SK-N-SH (cell line): ENCODE measurements around the gene NPW. TPM values are rescaled to one million over a fixed set of nuclear protein-coding genes. Genes with fewer than 3 reads are reported as not detected.

Experiments
- CTCF ChIA-PET: fragments of 300-600, 350-600 bp; formaldehyde crosslinking; extraction: SDS; loops from one replicate; lab custom pipeline; 2021; lab: Yijun Ruan, JAX
- POLR2A ChIA-PET: fragments of 350-600 bp; sonication (Branson Sonifier 250); formaldehyde crosslinking; extraction: SDS; loops from one replicate; lab custom pipeline; 2020; ENCODE audit warnings: antibody characterized with exemption, inconsistent platforms; lab: Yijun Ruan, JAX
- DNase-seq: peaks from one replicate; pipeline ENCODE4 v3.0.0; 2012
- H2AFZ ChIP-seq: fragments of 200-600 bp; sonication (generic); 2 replicates; pipeline ENCODE4 v1.8.1; 2016; ENCODE audit warnings: antibody characterized with exemption, mild to moderate bottlenecking, low read depth
- H3F3A ChIP-seq: fragments of 200-600 bp; sonication (generic); replicated peaks from 2 replicates; pipeline ENCODE3; 2016; ENCODE audit warnings: antibody characterized with exemption, mild to moderate bottlenecking; ENCODE audit not compliant: insufficient read depth
- H3K27ac ChIP-seq, 2 experiments: fragments of 200-500 bp in 1 of 2; fragments of 200-600 bp in 1 of 2; sonication (Bioruptor generic) in 1 of 2; sonication (generic), shearing (Covaris generic) in 1 of 2; 2 replicates each; pipeline versions ENCODE4 v1.5.1 to v1.6.1; 2014 to 2016; ENCODE audit warnings: low read depth in 2 of 2, inconsistent platforms in 1 of 2, low read length in 1 of 2, mild to moderate bottlenecking in 1 of 2, mixed read lengths in 1 of 2
- H3K27me3 ChIP-seq: fragments of 200-600 bp; sonication (generic), shearing (Covaris generic); 2 replicates; pipeline ENCODE4 v1.6.1; 2016; ENCODE audit warnings: mixed run types; ENCODE audit not compliant: insufficient read depth
- H3K36me3 ChIP-seq, 2 experiments: fragments of 200-500 bp in 1 of 2; fragments of 200-600 bp in 1 of 2; sonication (Bioruptor generic) in 1 of 2; sonication (generic) in 1 of 2; replicated peaks in 1 of 2; 2 replicates each; pipeline versions ENCODE3 to v1.5.1; 2014 to 2016; ENCODE audit warnings: low read length in 1 of 2, mild to moderate bottlenecking in 1 of 2; ENCODE audit not compliant: insufficient read depth in 2 of 2, control insufficient read depth in 1 of 2
- H3K4me1 ChIP-seq, 2 experiments: fragments of 200-500 bp in 1 of 2; fragments of 200-600 bp in 1 of 2; sonication (Bioruptor generic) in 1 of 2; sonication (generic), shearing (Covaris generic) in 1 of 2; 2 replicates each; pipeline versions ENCODE4 v1.5.1 to v1.6.1; 2014 to 2016; ENCODE audit warnings: low read depth in 1 of 2, low read length in 1 of 2, mixed run types in 1 of 2; ENCODE audit not compliant: insufficient read depth in 2 of 2, control insufficient read depth in 1 of 2
- H3K4me2 ChIP-seq: fragments of 200-600 bp; sonication (generic), shearing (Covaris generic); 2 replicates; pipeline ENCODE4 v1.6.1; 2017; ENCODE audit warnings: mixed run types
- H3K4me3 ChIP-seq, 2 experiments: fragments of 200-500 bp in 1 of 2; fragments of 200-600 bp in 1 of 2; sonication (Bioruptor generic) in 1 of 2; sonication (generic), shearing (Covaris generic) in 1 of 2; 2 replicates each; pipeline versions ENCODE4 v1.5.1 to v1.8.1; 2014 to 2016; ENCODE audit warnings: low read depth in 2 of 2, inconsistent platforms in 1 of 2, low read length in 1 of 2, mild to moderate bottlenecking in 1 of 2, mixed read lengths in 1 of 2, moderate library complexity in 1 of 2
- H3K79me2 ChIP-seq: fragments of 200-600 bp; sonication (generic); 2 replicates; pipeline ENCODE4 v1.8.1; 2017; ENCODE audit warnings: mild to moderate bottlenecking; ENCODE audit not compliant: insufficient read depth
- H3K9ac ChIP-seq: fragments of 200-600 bp; sonication (generic); 2 replicates; pipeline ENCODE4 v1.6.1; 2017; ENCODE audit warnings: mixed run types
- H3K9me2 ChIP-seq: fragments of 200-600 bp; sonication (generic); 2 replicates; pipeline ENCODE4 v1.6.1; 2017; ENCODE audit warnings: mixed run types
- H3K9me3 ChIP-seq: fragments of 200-600 bp; sonication (generic); 2 replicates; pipeline ENCODE4 v1.6.1; 2017; ENCODE audit warnings: mixed run types, mild to moderate bottlenecking, moderate library complexity
- H4K20me1 ChIP-seq: fragments of 200-600 bp; sonication (generic); 2 replicates; pipeline ENCODE4 v1.6.1; 2017; ENCODE audit warnings: mild to moderate bottlenecking, mixed run types; ENCODE audit not compliant: insufficient read depth
- EP300 ChIP-seq, 2 experiments: IDR thresholded peaks; 2 replicates each; pipeline versions ENCODE4 v1.4.0 to v1.6.1; 2012; ENCODE audit warnings: borderline replicate concordance in 1 of 2, low read depth in 1 of 2, low read length in 1 of 2
- EZH2phosphoT487 ChIP-seq: fragments of 200-600 bp; sonication (generic); IDR thresholded peaks from 2 replicates; pipeline ENCODE4 v1.6.1; 2017; ENCODE audit warnings: low read depth, mixed run types, mild to moderate bottlenecking, antibody characterized with exemption, moderate library complexity, borderline replicate concordance
- FOSL2 ChIP-seq: IDR thresholded peaks from 2 replicates; pipeline ENCODE4 v1.4.0; 2012; ENCODE audit warnings: low read depth, mild to moderate bottlenecking, moderate library complexity, borderline replicate concordance
- JUND ChIP-seq: IDR thresholded peaks from 2 replicates; pipeline ENCODE4 v1.4.0; 2012
- NRF1 ChIP-seq: IDR thresholded peaks from 2 replicates; pipeline ENCODE4 v1.6.1; 2012; ENCODE audit warnings: low read depth, mild to moderate bottlenecking, low read length
- SIN3A ChIP-seq: IDR thresholded peaks from 2 replicates; pipeline ENCODE4 v1.6.1; 2012; ENCODE audit warnings: low read depth, mild to moderate bottlenecking, low read length, moderate library complexity, borderline replicate concordance
- TAF1 ChIP-seq: IDR thresholded peaks from 2 replicates; pipeline ENCODE4 v1.6.1; 2012; ENCODE audit warnings: low read depth, mild to moderate bottlenecking, low read length, moderate library complexity, borderline replicate concordance
- TCF12 ChIP-seq: IDR thresholded peaks from 2 replicates; pipeline ENCODE4 v1.4.0; 2012
- TEAD4 ChIP-seq: IDR thresholded peaks from 2 replicates; pipeline ENCODE4 v1.4.0; 2012; ENCODE audit warnings: mild to moderate bottlenecking, borderline replicate concordance; ENCODE audit not compliant: insufficient read depth
- WGBS: methylation state at CpG from one replicate; pipeline ENCODE4 v1.1.6; 2017; ENCODE audit warnings: low lambda C conversion rate; 5-methylcytosine and 5-hydroxymethylcytosine counted together
- polyA plus RNA-seq, 3 experiments: library from polyadenylated mRNA; depleted of rRNA; stranded (reverse); fragments of >200 nt; gene quantifications; 2 replicates each; pipeline ENCODE4 v1.2.3, GENCODE V29; 2012
- TF ChIP-seq, protein P1 (sequence below): IDR thresholded peaks from 2 replicates; pipeline ENCODE4 v1.4.0; 2012; ENCODE audit warnings: low read depth, borderline replicate concordance
- TF ChIP-seq, protein P2 (sequence below): IDR thresholded peaks from 2 replicates; pipeline ENCODE4 v1.6.1; 2012; ENCODE audit warnings: mild to moderate bottlenecking, low read depth, low read length, moderate library complexity

NPW gene
- polyA plus RNA-seq, 1 of the 3 experiments (the other 2 are of a cell fraction): 1.1 TPM

DNA sequence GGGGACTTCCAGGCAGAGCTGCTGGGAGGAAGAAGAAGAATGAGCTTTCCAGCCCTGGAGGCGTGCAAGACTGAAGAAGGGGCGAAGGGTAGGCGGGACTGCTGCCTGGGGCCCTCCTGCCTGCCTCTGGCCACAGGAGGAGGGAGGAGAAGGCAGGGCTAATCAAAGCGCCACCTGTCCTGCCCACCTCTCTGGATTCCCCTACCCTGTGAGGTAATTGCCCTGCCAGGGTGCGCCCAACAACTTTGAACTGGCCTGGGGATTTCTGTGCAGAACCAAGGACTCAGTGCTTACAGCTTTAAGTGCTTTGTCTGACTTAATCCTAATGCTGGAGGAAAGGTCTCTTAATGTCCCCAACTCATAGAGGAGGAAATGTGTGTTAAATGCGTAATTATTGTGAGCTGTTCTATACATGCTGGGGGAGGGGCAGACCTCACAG, 38.2 kb upstream of the NPW start, which contains the start of gene NOXO1:
NOXO1 (minus strand) TSS at position 72 of the 439 bp plus-strand sequence. CDS start 290 bp downstream, outside the sequence.
- H3K9me3 ChIP-seq: no peaks in the 10 kb centered on the region
- ChIA-PET POLR2A (interaction anchor here (2.2 kb wide), 1 partner anchor 17 kb away, joined by 12 read pairs; the partner anchor contains the start of gene RPS2), CTCF (interaction anchor here (0.6 to 3.3 kb wide), 3 partner anchors 12 to 145 kb away, joined by 3 to 19 read pairs (median 3); no protein-coding TSS in a partner anchor)
- no peak within 1 kb of the TSS for H3K4me3 ChIP-seq
- no peak within 1 kb of the TSS for H3K4me2 ChIP-seq
- WGBS: 93% methylated on average over 6 of the region's 6 CpGs
- no peak within 1 kb of the TSS for H3K9ac ChIP-seq
- DNase-seq: no peak
- H3K36me3 ChIP-seq: peaks cover 5 to 35% of the 10 kb centered on the region in 2 experiments
- H2AFZ ChIP-seq: no peak within 1 kb of the TSS
- no peaks in the 10 kb centered on the region for H3K27me3 ChIP-seq
- peaks cover 19% of the 10 kb centered on the region; the same call in 1 of the 2 replicates for H3K79me2 ChIP-seq
- H3K27ac ChIP-seq: no peak within 1 kb of the TSS
- H3K9me2 ChIP-seq: no peaks in the 10 kb centered on the region
- no peak for TF ChIP-seq TAF1
- TF ChIP-seq JUND: no peak
- no peak for TF ChIP-seq FOSL2
- TF ChIP-seq, protein P1, sequence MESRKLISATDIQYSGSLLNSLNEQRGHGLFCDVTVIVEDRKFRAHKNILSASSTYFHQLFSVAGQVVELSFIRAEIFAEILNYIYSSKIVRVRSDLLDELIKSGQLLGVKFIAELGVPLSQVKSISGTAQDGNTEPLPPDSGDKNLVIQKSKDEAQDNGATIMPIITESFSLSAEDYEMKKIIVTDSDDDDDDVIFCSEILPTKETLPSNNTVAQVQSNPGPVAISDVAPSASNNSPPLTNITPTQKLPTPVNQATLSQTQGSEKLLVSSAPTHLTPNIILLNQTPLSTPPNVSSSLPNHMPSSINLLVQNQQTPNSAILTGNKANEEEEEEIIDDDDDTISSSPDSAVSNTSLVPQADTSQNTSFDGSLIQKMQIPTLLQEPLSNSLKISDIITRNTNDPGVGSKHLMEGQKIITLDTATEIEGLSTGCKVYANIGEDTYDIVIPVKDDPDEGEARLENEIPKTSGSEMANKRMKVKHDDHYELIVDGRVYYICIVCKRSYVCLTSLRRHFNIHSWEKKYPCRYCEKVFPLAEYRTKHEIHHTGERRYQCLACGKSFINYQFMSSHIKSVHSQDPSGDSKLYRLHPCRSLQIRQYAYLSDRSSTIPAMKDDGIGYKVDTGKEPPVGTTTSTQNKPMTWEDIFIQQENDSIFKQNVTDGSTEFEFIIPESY: no peak
- TF ChIP-seq, protein P2, sequence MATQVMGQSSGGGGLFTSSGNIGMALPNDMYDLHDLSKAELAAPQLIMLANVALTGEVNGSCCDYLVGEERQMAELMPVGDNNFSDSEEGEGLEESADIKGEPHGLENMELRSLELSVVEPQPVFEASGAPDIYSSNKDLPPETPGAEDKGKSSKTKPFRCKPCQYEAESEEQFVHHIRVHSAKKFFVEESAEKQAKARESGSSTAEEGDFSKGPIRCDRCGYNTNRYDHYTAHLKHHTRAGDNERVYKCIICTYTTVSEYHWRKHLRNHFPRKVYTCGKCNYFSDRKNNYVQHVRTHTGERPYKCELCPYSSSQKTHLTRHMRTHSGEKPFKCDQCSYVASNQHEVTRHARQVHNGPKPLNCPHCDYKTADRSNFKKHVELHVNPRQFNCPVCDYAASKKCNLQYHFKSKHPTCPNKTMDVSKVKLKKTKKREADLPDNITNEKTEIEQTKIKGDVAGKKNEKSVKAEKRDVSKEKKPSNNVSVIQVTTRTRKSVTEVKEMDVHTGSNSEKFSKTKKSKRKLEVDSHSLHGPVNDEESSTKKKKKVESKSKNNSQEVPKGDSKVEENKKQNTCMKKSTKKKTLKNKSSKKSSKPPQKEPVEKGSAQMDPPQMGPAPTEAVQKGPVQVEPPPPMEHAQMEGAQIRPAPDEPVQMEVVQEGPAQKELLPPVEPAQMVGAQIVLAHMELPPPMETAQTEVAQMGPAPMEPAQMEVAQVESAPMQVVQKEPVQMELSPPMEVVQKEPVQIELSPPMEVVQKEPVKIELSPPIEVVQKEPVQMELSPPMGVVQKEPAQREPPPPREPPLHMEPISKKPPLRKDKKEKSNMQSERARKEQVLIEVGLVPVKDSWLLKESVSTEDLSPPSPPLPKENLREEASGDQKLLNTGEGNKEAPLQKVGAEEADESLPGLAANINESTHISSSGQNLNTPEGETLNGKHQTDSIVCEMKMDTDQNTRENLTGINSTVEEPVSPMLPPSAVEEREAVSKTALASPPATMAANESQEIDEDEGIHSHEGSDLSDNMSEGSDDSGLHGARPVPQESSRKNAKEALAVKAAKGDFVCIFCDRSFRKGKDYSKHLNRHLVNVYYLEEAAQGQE: no peak
- TF ChIP-seq TCF12: no peak
- no peak for TF ChIP-seq EP300 (IDR thresholded peaks at IDR 0.05; ENCODE audit: borderline replicate concordance in 1 of 2, low read depth in 1 of 2, low read length in 1 of 2)
- TF ChIP-seq EZH2phosphoT487: no peak
- TF ChIP-seq TEAD4: no peak
- no peak for TF ChIP-seq NRF1
- TF ChIP-seq SIN3A: no peak
- no peaks in the 10 kb centered on the region for H4K20me1 ChIP-seq
- peaks cover 15% of the 10 kb centered on the region for H3F3A ChIP-seq
- peaks cover 8 to 20% of the 10 kb centered on the region in 2 experiments; a peak in 2 of 4 replicates for H3K4me1 ChIP-seq
